T-cell (primary cell): ENCODE results near the gene CTAGE1. TPM values are rescaled to one million over a fixed set of nuclear protein-coding genes. Genes with fewer than 3 reads are reported as not detected.

Experiments
- ATAC-seq, 4 experiments: fragments of 200-7000 bp in 3 of 4; fragments of 150-1000 bp in 1 of 4; cut with Tn5 transposase; replicated peaks in 1 of 4; 1 replicate in 3 of 4; 2 replicates in 1 of 4; pipeline ENCODE4 v1.10.0; 2021; ENCODE audit warnings: moderate library complexity in 3 of 4, mild to moderate bottlenecking in 2 of 4, moderate number of reproducible peaks in 1 of 4
- CTCF ChIA-PET, 2 donors: fragments of 300-600 bp; sonication (Branson Sonifier 250); formaldehyde crosslinking; loops; one replicate each; lab custom pipeline; 2022; ENCODE audit warnings: antibody characterized with exemption in 2 of 2; lab: Charles Lee
- POLR2A ChIA-PET, 2 donors: fragments of 300-600 bp; sonication (Branson Sonifier 250); formaldehyde crosslinking; loops; one replicate each; lab custom pipeline; 2022; ENCODE audit warnings: antibody characterized with exemption in 2 of 2; lab: Charles Lee
- DNase-seq, 35 experiments: peaks; one replicate each; pipeline versions ENCODE4 v3.0.0 to v3.0.0-alpha.2; 2013 to 2023
- H3K27ac ChIP-seq: one replicate; pipeline ENCODE4 v1.5.1; 2013; ENCODE audit warnings: low read length
- H3K27me3 ChIP-seq, 2 experiments: replicated peaks in 1 of 2; 1 replicate in 1 of 2; 2 replicates in 1 of 2; pipeline versions ENCODE4 v1.6.1 to v1.7.0; 2013; ENCODE audit warnings: low read length in 1 of 2, mixed read lengths in 1 of 2; ENCODE audit not compliant: control insufficient read depth in 2 of 2, insufficient read depth in 2 of 2; ENCODE audit errors: extremely low read depth in 1 of 2
- H3K36me3 ChIP-seq, 2 donors: 1 replicate in 1 of 2; 2 replicates in 1 of 2; pipeline versions ENCODE4 v1.6.1 to v1.7.0; 2013; ENCODE audit warnings: low read length in 1 of 2; ENCODE audit not compliant: control insufficient read depth in 2 of 2, insufficient read depth in 1 of 2; ENCODE audit errors: extremely low read depth in 1 of 2
- H3K4me1 ChIP-seq, 2 experiments: 1 replicate in 1 of 2; 2 replicates in 1 of 2; pipeline versions ENCODE4 v1.6.1 to v1.7.0; 2013; ENCODE audit warnings: low read length in 2 of 2, mixed read lengths in 1 of 2; ENCODE audit not compliant: insufficient read depth in 2 of 2, control insufficient read depth in 1 of 2; ENCODE audit errors: extremely low read depth in 1 of 2
- H3K4me3 ChIP-seq, 2 donors: 1 replicate in 1 of 2; 2 replicates in 1 of 2; pipeline versions ENCODE4 v1.5.1 to v1.7.0; 2013; ENCODE audit warnings: mild to moderate bottlenecking in 2 of 2, low read length in 1 of 2, moderate library complexity in 1 of 2; ENCODE audit not compliant: control insufficient read depth in 1 of 2; ENCODE audit errors: extremely low read depth in 1 of 2
- H3K9me3 ChIP-seq: 2 replicates; pipeline ENCODE4 v1.7.0; 2013
- H3K27ac Mint-ChIP-seq, 2 donors: one replicate each; pipeline ENCODE4 v1.8.0; 2020 to 2021; ENCODE audit warnings: mild to moderate bottlenecking in 2 of 2, mixed read lengths in 2 of 2
- H3K27me3 Mint-ChIP-seq, 2 donors: one replicate each; pipeline ENCODE4 v1.8.0; 2021 to 2022; ENCODE audit warnings: mixed read lengths in 2 of 2
- H3K36me3 Mint-ChIP-seq: one replicate; pipeline ENCODE4 v1.8.0; 2021; ENCODE audit warnings: mixed read lengths
- H3K4me1 Mint-ChIP-seq, 3 donors: one replicate each; pipeline ENCODE4 v1.8.0; 2020 to 2022; ENCODE audit warnings: mixed read lengths in 3 of 3, mild to moderate bottlenecking in 1 of 3
- H3K4me3 Mint-ChIP-seq, 3 donors: one replicate each; pipeline ENCODE4 v1.8.0; 2020 to 2022; ENCODE audit warnings: mild to moderate bottlenecking in 3 of 3, mixed read lengths in 3 of 3, moderate library complexity in 3 of 3
- H3K9me3 Mint-ChIP-seq, 3 donors: one replicate each; pipeline ENCODE4 v1.8.0; 2020 to 2022; ENCODE audit warnings: mixed read lengths in 3 of 3
- WGBS: methylation state at CpG from one replicate; pipeline ENCODE4 v1.1.5; 2013; ENCODE audit warnings: missing lambda C conversion rate; ENCODE audit not compliant: insufficient coverage; 5-methylcytosine and 5-hydroxymethylcytosine counted together
- total RNA-seq, 35 experiments: library from RNA in 6 of 35; stranded (reverse) in 6 of 35; fragments of 120-200 nt in 1 of 35; gene quantifications; one replicate each; pipeline versions ENCODE4 v1.2.1 to v1.2.4 and lab custom pipeline; 2013 to 2026

Gene CTAGE1
- total RNA-seq, 5 donors from 2014 or later (not counting 1 experiment from before 2014, with no cell fraction given), result not detected

DNA sequence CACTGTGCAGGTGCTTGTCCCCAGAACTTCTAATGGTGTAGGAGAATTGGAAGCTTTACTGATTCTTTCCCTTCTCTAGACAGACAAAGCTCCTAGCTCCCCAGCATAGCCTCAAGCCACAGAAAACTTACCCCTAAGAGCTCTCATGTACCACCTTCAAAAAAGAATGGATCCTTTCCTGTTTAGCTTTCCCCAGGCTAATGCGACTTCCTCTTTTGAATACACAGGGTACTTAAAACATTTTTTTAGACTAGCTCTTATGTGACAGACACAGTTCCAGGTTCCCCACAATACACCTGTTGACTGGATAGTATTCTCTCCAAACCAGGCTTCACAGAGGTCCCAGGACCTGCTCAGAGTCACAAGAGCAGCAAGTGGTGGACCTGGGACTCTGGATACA lies 8.3 kb downstream of the CTAGE1 start:
- Histone ChIP-seq H3K36me3 (no peaks in the 10 kb centered on the region), H3K27me3 (no peaks in the 10 kb centered on the region), H3K4me3 (no peak overlapping the region), H3K9me3 (no peaks in the 10 kb centered on the region), H3K27ac (no peak overlapping the region), H3K4me1 (peaks cover 0 to 20% of the 10 kb centered on the region in 2 experiments)
- H3K36me3 Mint-ChIP-seq, result no peaks in the 10 kb centered on the region
- H3K4me1 Mint-ChIP-seq, result peaks cover 0 to 24% (median 18%) of the 10 kb centered on the region in 3 donors
- no peak overlapping the region for H3K4me3 Mint-ChIP-seq
- H3K9me3 Mint-ChIP-seq, result peaks cover 6 to 19% (median 12%) of the 10 kb centered on the region in 3 donors
- CTCF ChIA-PET, result no interaction called here
- POLR2A ChIA-PET, result no interaction called here
- ATAC-seq, result no peak
- H3K27ac Mint-ChIP-seq, result no peak overlapping the region
- no peaks in the 10 kb centered on the region for H3K27me3 Mint-ChIP-seq
- WGBS, result 20% methylated on average over 1 of the region's 1 CpG
- no peak for DNase-seq

DNA sequence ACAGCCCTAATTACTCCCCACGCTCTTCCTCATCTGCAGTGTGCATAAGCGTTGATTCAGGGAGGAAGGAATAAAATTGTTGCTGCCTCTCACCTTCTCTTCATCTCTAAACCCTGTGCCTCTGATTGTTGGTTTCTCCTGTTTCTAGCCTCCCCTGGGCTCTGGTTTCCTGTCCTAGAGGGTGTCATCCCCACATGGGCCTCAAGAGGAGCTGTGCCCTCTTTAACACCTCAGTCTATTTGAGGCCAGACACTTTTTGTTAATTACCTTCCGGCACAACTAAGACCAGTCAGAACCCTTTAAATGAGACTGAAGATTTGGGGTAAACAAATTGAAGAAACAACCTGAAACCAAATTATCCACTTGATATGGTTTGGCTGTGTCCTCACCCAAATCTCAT lies 9.7 kb downstream of the CTAGE1 start:
- WGBS, result no CpG with 5 or more reads among the region's 3 CpGs

DNA sequence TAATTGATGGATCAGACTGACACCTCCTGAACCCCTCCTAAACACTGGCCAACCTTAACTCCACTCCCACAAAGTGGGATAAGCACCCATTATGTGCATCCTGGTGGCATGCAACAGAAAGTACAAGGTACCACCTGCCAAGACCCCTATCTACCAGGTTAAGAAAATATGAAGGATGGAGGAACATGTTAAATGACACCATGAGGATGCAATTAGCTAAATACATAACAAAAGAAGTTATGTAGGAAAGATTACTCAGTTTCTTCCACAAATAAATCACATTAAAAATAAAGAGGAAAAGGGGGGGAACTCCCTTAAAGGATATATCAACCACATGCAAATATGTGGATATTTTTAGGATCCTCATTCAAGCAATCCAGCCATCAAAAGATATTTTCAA lies 12.6 kb downstream of the CTAGE1 start:
- DNase-seq (no peak), ATAC-seq (no peak)
- Mint-ChIP-seq H3K4me3 (no peak overlapping the region), H3K27ac (no peak overlapping the region), H3K9me3 (peaks cover 6 to 21% (median 15%) of the 10 kb centered on the region in 3 donors), H3K4me1 (peaks cover 0 to 24% (median 18%) of the 10 kb centered on the region in 3 donors), H3K27me3 (no peaks in the 10 kb centered on the region), H3K36me3 (no peaks in the 10 kb centered on the region)
- no peaks in the 10 kb centered on the region for H3K27me3 ChIP-seq
- CTCF ChIA-PET, result no interaction called here
- POLR2A ChIA-PET, result no interaction called here
- peaks cover 0 to 20% of the 10 kb centered on the region in 2 experiments for H3K4me1 ChIP-seq
- no peak overlapping the region for H3K27ac ChIP-seq
- H3K9me3 ChIP-seq, result no peaks in the 10 kb centered on the region
- no peak overlapping the region for H3K4me3 ChIP-seq
- no peaks in the 10 kb centered on the region for H3K36me3 ChIP-seq

More for the DNA sequence above, 9.7 kb downstream of the CTAGE1 start:
- H3K9me3 Mint-ChIP-seq, result peaks cover 6 to 19% (median 16%) of the 10 kb centered on the region in 3 donors
- no peaks in the 10 kb centered on the region for H3K36me3 Mint-ChIP-seq
- H3K4me3 Mint-ChIP-seq, result no peak overlapping the region
- H3K27ac ChIP-seq, result no peak overlapping the region
- peaks cover 0 to 20% of the 10 kb centered on the region in 2 experiments for H3K4me1 ChIP-seq
- no peaks in the 10 kb centered on the region for H3K36me3 ChIP-seq
- no peak overlapping the region for H3K4me3 ChIP-seq
- no peaks in the 10 kb centered on the region for H3K9me3 ChIP-seq
- peak overlapping the region in 1 of 2 donors; percentile 9 for H3K27ac Mint-ChIP-seq
- CTCF ChIA-PET, result no interaction called here
- DNase-seq (peak in 7 of 35 experiments; percentile 2 to 37 (median 8)), ATAC-seq (peak in 1 of 4 experiments; percentile 46)
- H3K27me3 Mint-ChIP-seq, result no peaks in the 10 kb centered on the region
- POLR2A ChIA-PET, result no interaction called here
- no peaks in the 10 kb centered on the region for H3K27me3 ChIP-seq
- H3K4me1 Mint-ChIP-seq, result peaks cover 0 to 24% (median 18%) of the 10 kb centered on the region in 3 donors

DNA sequence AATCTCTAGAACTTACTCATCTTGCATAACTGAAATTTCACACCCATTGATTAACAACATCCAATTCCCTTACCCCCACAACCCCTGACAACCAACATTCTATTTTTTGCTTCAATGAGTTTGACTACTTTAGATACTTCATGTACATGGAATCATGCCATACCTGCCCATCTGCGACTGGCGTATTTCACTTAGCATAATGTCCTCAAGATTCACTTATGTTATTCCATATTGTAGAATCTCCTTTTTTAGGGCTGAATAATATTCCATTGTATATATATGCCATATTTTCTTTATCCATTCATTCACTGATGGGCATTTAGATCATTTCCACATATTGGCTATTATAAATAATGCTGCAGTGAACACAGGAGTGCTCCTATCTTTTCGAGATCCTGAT lies 13.8 kb downstream of the CTAGE1 start:
- DNase-seq, result no peak
- no CpG with 5 or more reads among the region's 3 CpGs for WGBS
- Histone ChIP-seq H3K27ac (no peak overlapping the region), H3K4me3 (no peak overlapping the region), H3K27me3 (no peaks in the 10 kb centered on the region), H3K4me1 (peaks cover 0 to 20% of the 10 kb centered on the region in 2 experiments), H3K9me3 (no peaks in the 10 kb centered on the region), H3K36me3 (no peaks in the 10 kb centered on the region)
- ChIA-PET POLR2A (no interaction called here), CTCF (no interaction called here)
- Mint-ChIP-seq H3K4me3 (no peak overlapping the region), H3K27me3 (no peaks in the 10 kb centered on the region), H3K4me1 (peaks cover 0 to 24% (median 18%) of the 10 kb centered on the region in 3 donors), H3K27ac (no peak overlapping the region), H3K36me3 (no peaks in the 10 kb centered on the region), H3K9me3 (peaks cover 6 to 14% (median 10%) of the 10 kb centered on the region in 3 donors)
- no peak for ATAC-seq

DNA sequence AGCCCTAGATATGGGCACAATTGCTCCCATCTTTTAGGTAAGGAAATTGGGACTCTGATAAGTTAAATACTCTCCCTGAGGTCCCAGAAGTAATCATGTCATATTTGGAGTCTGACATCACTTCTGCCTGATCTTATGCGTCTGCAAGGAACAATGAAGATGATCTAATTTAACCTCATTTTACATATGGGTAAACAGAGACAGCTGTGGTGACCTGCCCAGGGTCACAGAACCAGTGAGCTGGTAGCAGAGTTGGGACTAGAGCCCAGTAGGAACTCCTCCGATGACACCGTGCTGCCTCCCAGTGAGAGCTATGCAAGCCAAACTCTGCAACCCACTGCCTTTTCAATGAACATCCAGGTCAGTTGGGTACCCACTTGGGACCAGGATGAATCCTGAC lies 17.8 kb downstream of the CTAGE1 start:
- CTCF ChIA-PET, result interaction anchor here in 1 of 2 donors (0.8 kb wide), 1 partner anchor 22 kb away, joined by 3 read pairs; no protein-coding TSS in a partner anchor
- H3K27me3 Mint-ChIP-seq, result no peaks in the 10 kb centered on the region
- no peaks in the 10 kb centered on the region for H3K36me3 Mint-ChIP-seq
- Histone ChIP-seq H3K27ac (no peak overlapping the region), H3K36me3 (no peaks in the 10 kb centered on the region), H3K4me3 (no peak overlapping the region), H3K9me3 (no peaks in the 10 kb centered on the region), H3K27me3 (no peaks in the 10 kb centered on the region), H3K4me1 (no peaks in the 10 kb centered on the region)
- no peak overlapping the region for H3K4me3 Mint-ChIP-seq
- H3K4me1 Mint-ChIP-seq, result no peaks in the 10 kb centered on the region
- WGBS, result 100% methylated on average over 2 of the region's 3 CpGs
- DNase-seq (no peak), ATAC-seq (no peak)
- H3K27ac Mint-ChIP-seq, result no peak overlapping the region
- peaks cover 0 to 10% (median 2%) of the 10 kb centered on the region in 3 donors for H3K9me3 Mint-ChIP-seq
- POLR2A ChIA-PET, result no interaction called here

DNA sequence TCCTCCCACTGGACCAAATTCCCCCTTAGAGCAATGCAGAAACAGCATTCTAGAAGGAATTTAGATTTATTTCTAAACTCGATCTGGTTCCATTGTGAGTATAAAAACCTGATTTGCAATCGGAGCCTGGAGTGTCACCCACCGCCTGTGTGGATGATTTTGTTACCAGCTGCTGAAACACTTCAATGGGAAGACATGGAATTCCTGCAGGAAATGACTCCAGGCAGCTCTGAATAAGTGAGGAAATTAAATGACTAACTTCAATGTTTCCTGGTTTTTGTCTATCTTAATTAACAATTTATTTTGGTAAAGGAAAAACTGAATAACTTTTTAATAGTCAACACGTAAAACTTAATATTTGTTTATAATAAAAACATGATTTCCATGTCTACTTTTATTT lies 19.3 kb downstream of the CTAGE1 start:
- Mint-ChIP-seq H3K9me3 (peaks cover 0 to 6% (median 0%) of the 10 kb centered on the region in 3 donors), H3K36me3 (no peaks in the 10 kb centered on the region), H3K27me3 (no peaks in the 10 kb centered on the region), H3K4me1 (no peaks in the 10 kb centered on the region), H3K27ac (no peak overlapping the region), H3K4me3 (no peak overlapping the region)
- H3K27me3 ChIP-seq, result no peaks in the 10 kb centered on the region
- 100% methylated on average over 1 of the region's 4 CpGs for WGBS
- ATAC-seq (no peak), DNase-seq (no peak)
- POLR2A ChIA-PET, result no interaction called here
- no peaks in the 10 kb centered on the region for H3K9me3 ChIP-seq
- no peak overlapping the region for H3K27ac ChIP-seq
- H3K36me3 ChIP-seq, result no peaks in the 10 kb centered on the region
- no peak overlapping the region for H3K4me3 ChIP-seq
- H3K4me1 ChIP-seq, result no peaks in the 10 kb centered on the region
- CTCF ChIA-PET, result interaction anchor here in 1 of 2 donors (0.7 kb wide), 1 partner anchor 305 kb away, joined by 4 read pairs; no protein-coding TSS in a partner anchor
